HPDE6-E6E7 (cell line): ENCODE measurements around the gene NR1H3.

ENCODE experiments used
- DNase-seq: peaks from one replicate; pipeline ENCODE4 v3.0.0; 2011; ENCODE audit warnings: missing footprints; ENCODE audit errors: extremely low spot score

NR1H3 gene

GRCh38 chr11:47269829-47270305, 12.1 kb downstream of the NR1H3 start, which contains the start of gene MADD:
TSS of gene MADD (plus strand) at chr11:47270133.
- no peak for DNase-seq

GRCh38 chr11:47270331-47271271, 12.8 kb downstream of the NR1H3 start:
- no peak for DNase-seq

- DNase-seq, result no peak
Observed at GRCh38 chr11:47271328-47271727, 13.5 kb downstream of the NR1H3 start.

DNA sequence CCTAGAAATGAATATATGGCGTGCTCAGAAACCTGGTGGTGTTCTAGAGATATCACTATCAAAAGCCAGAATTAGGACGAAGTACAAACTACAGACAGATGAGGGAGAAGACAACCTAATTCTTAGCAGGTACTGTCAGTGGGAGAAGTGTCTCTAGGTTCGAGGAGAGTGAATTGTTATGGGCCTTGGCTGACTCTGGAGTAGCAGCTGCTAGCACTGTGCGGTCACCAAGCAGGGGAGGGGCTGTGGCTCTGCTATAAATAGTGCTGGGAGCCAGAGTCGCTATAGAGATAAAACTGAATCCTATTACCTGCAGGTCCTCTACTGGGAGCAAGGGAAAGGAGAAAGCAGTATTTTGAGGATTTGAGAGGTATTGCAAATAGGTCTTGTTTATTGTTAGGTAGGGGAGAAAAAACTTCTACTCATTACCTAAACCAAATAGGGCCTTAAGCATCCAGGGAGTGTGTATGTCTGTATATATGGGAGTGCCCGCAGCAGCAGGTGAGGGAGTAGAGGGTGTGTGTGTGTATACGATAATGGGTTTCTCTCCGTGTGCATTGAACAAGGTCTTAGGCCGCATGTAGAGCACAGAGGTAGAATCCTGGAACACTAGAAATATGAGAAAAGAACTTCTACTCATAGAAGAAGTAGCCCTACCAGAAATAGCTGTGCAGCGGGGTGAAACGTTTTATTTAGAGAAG, 14.3 kb downstream of the NR1H3 start:
- no peak for DNase-seq

DNA sequence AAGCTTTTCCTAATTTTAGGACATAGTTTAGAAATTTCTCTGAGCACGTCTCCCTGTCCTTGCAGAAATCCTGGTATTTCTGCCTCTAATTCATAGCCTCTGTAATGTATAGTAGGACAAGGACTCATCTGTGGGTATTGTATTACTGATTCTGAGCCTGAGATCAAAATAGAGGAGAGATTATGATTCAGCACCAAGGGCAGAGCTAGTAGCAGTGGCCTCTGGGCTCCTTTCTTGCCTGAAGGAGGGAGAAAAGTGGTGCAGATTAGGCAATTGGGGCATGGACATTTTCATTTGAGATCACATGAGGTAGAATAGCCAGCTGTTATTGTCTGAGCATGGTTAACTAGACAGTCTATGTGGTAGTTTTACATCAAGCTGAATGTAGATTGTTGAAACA, 14.9 kb downstream of the NR1H3 start:
- no peak for DNase-seq

GRCh38 chr11:47274495-47275235, 16.9 kb downstream of the NR1H3 start:
- DNase-seq, result no peak

DNA sequence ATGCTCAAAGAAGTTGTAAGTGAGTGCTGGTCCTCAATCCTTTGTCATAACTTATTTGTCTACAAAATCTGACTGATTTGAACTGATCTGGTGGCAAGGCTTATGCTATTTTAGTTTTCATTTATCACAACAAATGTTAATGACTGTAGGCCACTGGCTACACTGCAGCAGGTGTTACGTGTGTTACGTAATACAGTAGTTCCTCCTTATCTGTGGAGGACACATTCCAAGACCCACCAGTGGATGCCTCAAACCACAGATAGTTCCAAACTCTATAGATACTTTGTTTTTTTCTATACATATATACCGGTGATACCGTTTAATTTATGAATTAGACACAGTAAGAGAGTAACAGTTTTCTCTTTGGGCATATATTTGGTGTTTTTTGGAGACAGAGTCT, 19.1 kb downstream of the NR1H3 start:
- no peak for DNase-seq

DNA sequence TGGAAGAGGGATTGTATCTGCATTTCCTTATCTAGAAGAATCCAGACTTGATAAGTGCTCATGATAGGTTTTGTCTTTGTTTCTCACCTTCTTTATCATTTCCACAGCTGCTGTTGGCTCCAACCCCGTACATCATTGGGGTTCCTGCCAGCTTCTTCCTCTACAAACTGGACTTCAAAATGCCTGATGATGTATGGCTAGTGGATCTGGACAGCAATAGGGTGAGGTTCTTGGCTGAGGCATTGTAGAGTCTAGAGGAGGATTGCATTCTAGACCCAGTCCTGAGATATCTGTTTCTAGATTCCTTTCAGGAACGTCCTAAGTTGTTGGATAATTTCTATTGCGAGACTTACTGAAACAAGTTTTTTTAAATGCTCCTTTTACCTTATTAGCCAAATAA, 20.3 kb downstream of the NR1H3 start:
- no peak for DNase-seq

DNA sequence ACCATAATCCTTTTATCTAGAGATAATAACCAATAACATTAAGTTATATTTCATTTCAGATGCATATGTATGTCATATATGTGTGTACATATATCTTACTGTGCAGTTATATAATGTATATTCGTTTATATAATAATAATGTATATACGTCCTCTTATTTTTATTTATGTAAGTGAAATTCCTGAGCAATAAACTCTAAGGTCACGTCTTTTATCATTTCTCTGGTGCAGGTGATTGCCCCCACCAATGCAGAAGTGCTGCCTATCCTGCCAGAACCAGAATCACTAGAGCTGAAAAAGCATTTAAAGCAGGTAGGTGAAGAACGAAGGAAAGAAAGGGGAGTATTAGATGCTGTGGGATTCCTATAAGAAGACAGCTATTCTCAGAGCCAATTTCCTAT, 21.0 kb downstream of the NR1H3 start:
- DNase-seq, result no peak

DNA sequence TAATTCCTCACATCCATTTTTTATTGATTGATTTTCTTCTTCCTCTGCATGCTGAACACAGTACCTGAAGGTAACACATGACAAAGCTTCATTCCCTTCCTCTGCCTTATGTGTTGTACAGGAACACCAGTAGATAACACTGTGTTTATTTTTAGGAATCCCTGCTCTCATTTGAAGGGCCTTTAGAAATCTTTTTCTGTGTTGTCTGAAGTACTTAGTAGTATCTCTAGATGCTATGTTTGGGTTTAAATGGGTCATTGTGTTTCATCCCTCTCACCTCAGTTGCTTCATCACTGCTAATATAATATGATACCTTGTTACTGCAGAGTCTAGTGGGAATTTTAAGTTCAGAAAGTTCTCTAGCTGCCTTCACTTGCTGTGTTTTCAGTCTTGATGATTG, 22.3 kb downstream of the NR1H3 start:
- no peak for DNase-seq

DNA sequence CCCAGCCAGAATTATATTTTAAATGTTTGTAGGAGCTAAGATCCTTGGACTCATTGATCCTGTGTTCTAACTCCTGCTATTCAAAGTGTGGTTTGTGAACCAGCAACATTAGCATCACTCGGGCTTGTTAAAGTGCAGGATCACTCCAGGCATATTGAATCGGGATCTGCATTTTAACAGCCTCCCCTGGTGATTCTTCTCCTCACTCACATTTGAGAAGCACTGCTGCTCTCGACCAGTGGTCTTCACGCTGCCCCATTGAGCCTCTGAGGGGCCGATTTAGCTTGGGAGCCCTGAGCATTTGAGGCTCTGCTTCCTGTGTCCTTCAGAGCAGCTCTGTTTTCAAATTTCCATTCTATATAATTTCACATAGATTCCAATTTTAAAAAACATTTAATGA, 23.1 kb downstream of the NR1H3 start:
- no peak for DNase-seq

DNA sequence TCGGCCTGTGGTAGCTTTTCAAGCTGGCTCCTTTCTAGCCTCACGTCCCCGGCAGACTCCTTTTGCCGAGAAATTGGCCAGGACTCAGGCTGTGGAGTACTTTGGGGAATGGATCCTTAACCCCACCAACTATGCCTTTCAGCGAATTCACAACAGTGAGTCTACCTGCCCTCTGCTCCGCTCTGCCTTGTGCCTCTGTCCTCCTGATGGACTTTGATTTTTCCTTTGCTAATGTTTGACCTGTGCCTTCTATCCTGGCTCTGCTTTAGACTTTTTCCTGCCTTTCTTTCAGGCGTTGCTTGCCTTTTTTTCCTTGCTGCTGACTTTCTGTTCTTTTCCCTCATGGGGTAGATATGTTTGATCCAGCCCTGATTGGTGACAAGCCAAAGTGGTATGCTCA, 24.7 kb downstream of the NR1H3 start:
- DNase-seq, result no peak

- no peak for DNase-seq
Observed at GRCh38 chr11:47284151-47284550, 26.4 kb downstream of the NR1H3 start.

DNA sequence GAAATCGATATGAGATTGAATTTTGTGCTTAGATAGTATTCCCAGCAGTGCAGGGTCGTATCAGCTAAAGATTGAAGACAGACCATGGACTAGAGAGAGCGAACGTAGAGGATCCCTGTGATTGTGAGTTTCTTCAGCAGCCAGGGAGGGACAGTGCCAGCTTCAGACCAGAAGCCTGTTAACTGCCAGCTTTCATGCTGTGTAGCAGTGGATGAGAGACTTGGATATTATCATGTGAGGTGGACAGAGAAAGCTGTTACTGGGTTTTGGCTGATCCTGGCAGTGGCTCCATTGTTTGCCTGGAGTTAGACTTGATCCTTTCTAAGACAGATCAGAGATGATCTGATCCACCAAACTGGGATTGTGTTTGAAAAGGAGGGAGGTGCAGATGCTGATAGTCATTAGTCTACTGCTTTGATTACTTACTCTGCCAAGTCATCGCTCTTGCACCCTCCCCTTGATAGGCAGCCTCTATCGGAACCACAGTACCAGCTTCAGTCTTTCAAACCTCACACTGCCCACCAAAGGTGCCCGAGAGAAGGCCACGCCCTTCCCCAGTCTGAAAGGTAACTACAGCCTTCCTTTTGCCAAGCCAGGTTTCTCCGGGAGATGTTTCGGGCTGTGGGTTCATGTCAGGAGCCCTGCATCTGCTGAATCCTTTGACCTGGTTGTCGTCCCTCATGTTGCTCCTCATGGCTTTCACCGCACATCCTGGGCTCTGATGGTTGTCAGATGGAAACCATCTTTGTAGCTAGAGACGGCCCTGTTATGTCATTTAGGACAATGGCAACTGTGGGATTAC, 28.4 kb downstream of the NR1H3 start:
- no peak for DNase-seq

DNA sequence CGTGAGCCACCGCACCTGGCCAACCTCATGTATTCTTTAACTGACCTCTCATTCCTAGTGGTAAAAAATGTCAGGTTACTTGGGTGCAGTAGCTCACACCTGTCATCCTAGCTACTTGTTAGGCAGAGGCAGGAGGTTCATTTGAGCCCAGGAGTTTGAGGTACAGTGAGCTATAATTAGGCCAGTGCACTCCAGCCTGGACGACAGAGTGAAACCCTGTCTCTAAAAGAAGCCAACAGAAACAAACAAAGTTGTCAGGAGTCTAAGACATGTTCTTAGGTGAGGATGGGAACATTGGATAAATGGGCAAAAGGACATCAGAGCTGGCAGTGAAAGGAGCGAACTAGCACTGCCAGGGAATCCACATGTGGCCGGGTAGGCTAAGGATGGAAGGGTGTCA, 30.3 kb downstream of the NR1H3 start:
- no peak for DNase-seq

DNA sequence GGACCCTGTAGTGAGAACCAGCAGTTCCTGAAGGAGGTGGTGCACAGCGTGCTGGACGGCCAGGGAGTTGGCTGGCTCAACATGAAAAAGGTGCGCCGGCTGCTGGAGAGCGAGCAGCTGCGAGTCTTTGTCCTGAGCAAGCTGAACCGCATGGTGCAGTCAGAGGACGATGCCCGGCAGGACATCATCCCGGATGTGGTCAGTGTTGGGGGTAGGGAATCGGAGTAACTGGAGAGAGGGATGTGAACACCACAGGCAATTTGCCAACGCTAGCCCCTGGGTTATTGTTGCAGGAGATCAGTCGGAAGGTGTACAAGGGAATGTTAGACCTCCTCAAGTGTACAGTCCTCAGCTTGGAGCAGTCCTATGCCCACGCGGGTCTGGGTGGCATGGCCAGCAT, 32.1 kb downstream of the NR1H3 start:
- no peak for DNase-seq

DNA sequence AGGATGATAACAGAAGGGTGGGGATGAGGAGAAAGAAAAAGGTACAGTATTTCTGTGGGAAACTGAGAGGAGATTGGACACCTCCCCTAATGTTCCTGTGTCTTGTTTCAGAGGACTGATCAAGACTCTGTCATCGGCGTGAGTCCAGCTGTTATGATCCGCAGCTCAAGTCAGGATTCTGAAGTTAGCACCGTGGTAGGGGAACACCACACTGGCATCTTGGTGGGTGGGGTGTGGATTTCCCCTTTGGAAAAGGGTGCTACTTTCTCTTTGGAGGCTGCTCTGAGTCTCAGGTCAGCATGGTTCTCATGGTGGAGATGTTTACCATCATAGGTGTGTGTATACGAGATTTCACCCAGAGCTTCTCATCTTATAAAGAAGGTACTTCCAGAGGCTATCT, 37.6 kb downstream of the NR1H3 start:
- no peak for DNase-seq

- no peak for DNase-seq
Observed at GRCh38 chr11:47296045-47296444, 38.2 kb downstream of the NR1H3 start.

DNA sequence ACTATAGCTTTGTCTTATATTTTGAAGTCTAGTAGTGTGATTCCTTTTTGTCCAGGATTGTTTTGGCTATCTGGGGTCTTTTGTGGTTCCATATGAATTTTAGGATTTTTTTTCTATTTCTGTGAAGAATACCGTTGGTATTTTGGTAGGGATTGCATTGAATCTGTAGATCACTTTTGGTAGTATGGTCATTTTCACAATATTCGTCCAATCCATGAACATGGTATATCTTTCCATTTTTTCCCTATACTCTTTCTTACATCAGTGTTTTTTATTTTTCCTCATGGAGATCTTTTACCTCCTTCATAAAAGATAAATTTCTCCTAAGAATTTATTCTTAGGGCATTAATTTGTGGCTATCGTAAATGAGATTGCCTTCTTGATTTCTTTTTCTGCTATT, 41.3 kb downstream of the NR1H3 start:
- DNase-seq, result no peak

- DNase-seq, result no peak
Observed at GRCh38 chr11:47302853-47303252, 45.1 kb downstream of the NR1H3 start.

GRCh38 chr11:47305734-47306483, 48.1 kb downstream of the NR1H3 start:
- DNase-seq, result no peak
